Retinal pigment epithelial cell (primary cell): Measurements from ENCODE around the gene PEMT.
A peak's percentile ranks its signal among the peaks of the same experiment; 100 is the strongest.
"Not testable (repeated sequence)": the region's sequence is repeated elsewhere in the genome, so short reads cannot be mapped to it uniquely, and the experiment has no call there.

Experiments
- DNase-seq: peaks from one replicate; pipeline ENCODE4 v3.0.0-alpha.2; 2010; ENCODE audit warnings: low read depth
- H3K4me3 ChIP-seq: 2 replicates; pipeline ENCODE4 v1.5.1; 2011; ENCODE audit warnings: mild to moderate bottlenecking, low read length, control low read depth, moderate library complexity
- TF ChIP-seq, protein P1 (sequence below): conservative IDR thresholded peaks from 2 replicates; pipeline ENCODE4 v1.5.1; 2011; ENCODE audit warnings: low read depth, low read length, control low read depth, inconsistent platforms

The PEMT gene, protein sequence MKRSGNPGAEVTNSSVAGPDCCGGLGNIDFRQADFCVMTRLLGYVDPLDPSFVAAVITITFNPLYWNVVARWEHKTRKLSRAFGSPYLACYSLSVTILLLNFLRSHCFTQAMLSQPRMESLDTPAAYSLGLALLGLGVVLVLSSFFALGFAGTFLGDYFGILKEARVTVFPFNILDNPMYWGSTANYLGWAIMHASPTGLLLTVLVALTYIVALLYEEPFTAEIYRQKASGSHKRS

DNA sequence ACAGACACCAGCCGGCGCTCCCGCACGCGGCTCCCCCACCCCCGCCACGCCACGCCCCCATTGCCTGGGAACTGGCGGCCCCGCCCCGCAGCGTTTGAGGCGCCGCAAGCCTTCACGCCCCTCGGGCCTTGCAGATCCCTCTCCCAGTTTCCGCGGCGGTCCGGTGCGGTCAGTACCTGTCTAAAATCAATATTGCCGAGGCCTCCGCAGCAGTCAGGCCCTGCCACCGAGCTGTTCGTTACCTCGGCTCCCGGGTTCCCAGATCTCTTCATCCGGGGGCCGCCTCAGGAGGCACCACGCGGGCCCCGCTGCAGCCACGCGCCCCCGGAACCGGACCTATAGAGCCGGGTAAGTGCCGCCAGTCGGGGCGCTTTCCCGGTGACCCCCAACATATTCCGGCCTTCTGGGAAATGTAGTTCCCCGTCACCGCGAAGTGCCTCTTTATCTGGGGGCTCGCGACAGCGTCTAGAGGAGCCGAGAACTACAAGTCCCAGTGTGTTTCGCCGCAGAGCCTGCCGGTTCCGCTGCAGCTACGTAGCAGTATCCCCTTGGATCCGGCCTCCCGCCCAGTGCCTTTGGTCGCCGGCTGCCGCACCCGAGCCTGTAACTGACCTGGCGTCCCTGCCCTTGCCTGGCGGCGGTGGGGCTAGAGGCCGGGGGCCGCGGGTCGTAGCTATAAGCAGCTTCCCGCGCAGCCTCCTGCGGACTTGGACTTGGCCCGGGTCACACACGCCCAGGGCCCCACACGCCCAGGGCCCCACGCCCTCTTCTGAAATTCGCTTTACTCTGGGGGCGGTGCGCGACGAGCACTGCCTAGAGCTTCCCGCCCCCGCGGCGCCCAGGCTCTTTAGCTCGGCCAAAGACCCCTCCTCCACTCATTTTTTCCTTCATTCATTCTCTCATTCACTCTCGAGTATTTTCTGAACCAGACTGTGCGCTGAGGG lies at the start of gene PEMT:
TSS of gene PEMT (minus strand) at position 354 of the 944 bp plus-strand sequence. CDS start at position 272, 82 bp downstream.
- H3K4me3 ChIP-seq = peak within 1 kb of the TSS; percentile 83
- TF ChIP-seq, protein P1, sequence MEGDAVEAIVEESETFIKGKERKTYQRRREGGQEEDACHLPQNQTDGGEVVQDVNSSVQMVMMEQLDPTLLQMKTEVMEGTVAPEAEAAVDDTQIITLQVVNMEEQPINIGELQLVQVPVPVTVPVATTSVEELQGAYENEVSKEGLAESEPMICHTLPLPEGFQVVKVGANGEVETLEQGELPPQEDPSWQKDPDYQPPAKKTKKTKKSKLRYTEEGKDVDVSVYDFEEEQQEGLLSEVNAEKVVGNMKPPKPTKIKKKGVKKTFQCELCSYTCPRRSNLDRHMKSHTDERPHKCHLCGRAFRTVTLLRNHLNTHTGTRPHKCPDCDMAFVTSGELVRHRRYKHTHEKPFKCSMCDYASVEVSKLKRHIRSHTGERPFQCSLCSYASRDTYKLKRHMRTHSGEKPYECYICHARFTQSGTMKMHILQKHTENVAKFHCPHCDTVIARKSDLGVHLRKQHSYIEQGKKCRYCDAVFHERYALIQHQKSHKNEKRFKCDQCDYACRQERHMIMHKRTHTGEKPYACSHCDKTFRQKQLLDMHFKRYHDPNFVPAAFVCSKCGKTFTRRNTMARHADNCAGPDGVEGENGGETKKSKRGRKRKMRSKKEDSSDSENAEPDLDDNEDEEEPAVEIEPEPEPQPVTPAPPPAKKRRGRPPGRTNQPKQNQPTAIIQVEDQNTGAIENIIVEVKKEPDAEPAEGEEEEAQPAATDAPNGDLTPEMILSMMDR = no peak
- DNase-seq = peak; percentile 97

DNA sequence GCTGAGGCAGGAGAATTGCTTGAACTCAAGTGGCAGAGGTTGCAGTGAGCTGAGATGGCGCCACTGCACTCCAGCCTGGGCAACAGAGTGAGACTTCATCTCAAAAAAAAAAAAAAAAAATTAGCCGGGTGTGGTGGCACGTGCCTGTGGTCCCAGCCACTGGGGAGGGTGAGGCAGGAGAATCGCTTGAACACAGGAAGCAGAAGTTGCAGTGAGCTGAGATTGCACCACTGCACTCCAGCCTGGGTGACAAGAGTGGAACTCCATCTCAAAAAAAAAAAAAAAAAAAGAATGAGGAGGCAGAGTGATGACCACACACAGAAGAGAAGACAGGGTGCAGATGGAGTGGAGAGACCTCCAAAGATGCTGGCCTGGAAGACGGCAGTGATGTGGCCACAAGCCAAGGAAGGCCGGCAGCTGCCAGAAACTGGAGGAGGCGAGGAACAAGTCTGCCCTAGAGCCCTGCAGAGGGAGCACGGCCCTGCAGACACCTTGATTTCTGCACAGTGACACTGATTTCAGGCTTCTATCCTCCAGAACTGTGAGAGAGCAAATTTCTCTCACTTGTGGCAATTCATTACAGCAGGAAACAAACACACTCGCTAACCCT lies 48.3 kb upstream of the PEMT start:
- not testable (repeated sequence) for DNase-seq, H3K4me3 ChIP-seq

DNA sequence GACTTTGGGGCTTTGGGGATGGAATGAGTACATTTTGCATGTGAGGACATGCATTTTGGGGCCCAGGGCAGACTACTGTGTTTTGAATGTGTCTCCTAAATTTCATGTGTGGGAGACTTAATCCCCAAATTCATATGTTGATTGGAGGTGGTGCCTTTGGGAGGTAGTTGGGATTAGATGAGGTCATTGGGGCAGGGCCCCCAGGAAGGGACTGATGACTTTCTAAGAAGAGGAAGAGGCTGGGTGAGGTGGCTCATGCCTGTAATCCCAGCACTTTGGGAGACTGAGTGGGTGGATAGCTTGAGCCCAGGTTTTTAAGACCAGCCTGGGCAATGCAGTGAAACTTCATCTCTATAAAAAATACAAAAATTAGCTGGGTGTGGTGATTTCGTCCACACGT lies 47.0 kb upstream of the PEMT start:
- no peak overlapping the region for H3K4me3 ChIP-seq
- DNase-seq = no peak
- TF ChIP-seq, protein P1 = no peak

DNA sequence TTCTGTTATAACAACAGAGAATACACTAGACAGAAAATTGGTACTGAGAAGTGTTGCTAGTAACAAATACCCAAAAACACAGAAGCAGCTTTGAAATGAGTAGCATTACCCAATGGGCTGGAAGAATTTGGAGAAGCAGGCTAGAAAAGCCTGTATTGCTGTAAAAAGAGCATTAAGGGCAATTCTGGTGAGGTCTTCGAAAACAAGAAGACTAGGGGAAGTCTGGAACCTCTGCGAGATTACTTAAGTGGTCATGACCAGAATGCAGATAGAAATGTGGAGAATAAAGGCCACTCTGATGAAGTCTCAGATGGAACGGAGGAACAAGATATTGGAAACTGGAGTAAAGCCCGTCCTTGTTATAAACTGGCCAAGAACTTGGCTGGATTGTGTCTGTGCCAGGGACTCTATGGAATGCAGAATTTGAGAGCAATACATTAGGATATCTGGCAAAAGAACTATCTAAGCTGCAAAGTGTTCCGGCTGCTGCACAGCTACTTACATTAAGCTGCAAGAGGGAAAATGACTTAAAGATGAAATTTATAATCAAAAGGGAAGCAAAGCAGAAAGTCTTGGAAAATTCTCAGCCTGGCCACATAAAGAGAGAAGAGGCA lies 44.9 kb upstream of the PEMT start:
- TF ChIP-seq, protein P1 = no peak
- no peak overlapping the region for H3K4me3 ChIP-seq
- peak; percentile 14 for DNase-seq

DNA sequence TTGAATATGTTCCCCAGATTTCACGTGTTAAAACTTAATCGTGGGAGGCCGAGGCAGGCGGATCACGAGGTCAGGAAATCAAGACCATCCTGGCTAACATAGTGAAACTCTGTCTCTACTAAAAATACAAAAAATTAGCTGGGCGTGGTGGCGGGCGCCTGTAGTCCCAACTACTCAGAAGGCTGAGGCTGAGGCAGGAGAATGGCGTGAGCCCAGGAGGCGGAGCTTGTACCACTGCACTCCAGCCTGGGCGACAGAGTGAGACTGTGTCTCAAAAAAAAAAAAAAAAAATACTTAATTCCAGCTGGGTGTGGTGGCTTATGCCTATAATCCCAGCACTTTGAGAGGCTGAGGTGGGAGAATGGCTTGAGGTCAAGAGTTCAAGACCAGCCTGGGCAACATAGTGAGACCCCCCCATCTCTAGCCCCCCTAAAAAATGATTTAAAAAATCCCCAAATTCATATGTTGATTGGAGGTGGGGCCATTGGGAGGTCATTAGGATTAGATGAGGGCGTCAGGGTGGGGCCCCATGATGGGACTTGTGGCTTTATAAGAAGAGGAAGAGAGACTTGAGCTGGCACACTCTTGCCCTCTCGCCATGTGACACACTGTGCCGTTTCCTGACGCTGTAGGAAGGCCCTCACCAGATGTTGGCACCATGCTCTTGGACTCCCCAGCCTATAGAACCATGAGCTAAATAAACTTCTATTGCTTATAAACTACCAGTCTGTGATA lies 44.2 kb upstream of the PEMT start:
- DNase-seq = not testable (repeated sequence)

DNA sequence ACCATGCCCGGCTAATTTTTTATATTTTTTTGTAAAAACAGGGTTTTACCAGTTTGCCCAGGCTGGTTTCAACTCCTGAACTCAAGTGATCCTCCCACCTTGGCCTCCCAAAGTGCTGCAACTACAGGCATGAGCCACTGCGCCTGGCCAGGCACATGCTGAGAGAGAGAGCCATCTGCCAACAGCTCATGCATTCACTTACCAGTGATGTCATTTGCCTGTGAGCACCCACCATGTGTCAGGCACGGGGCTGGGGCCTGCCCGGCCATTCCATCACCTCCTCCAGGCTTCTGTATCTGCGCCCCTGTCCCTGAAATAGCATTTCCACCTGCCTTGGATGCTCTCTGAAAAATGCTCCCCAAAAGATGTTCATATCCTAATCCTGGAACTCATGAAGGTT lies 43.6 kb upstream of the PEMT start:
- DNase-seq = no peak
- no peak overlapping the region for H3K4me3 ChIP-seq
- TF ChIP-seq, protein P1 = no peak

More for the DNA sequence above, 44.2 kb upstream of the PEMT start:
- not testable (repeated sequence) for H3K4me3 ChIP-seq

DNA sequence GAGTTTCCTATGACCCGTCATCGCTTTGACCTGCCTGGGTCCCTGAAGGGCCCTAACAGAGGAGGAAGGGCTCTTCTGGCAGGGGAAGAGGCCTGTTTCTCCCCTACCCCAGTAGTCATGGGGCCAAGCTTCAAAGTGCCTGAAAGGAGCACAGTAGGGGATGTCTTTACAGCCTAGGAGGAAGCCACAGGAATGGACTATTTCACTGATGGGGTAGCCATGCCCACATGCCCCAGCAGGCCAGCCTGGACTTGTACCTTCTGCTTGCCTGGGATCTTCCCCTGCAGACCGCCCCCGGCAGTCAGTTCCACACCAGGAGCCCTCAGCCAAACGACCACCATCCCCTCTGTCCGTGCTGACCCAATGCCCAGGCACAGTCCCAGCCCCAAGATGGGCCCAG lies 41.8 kb upstream of the PEMT start:
- no peak for DNase-seq
- TF ChIP-seq, protein P1 = no peak
- no peak overlapping the region for H3K4me3 ChIP-seq

DNA sequence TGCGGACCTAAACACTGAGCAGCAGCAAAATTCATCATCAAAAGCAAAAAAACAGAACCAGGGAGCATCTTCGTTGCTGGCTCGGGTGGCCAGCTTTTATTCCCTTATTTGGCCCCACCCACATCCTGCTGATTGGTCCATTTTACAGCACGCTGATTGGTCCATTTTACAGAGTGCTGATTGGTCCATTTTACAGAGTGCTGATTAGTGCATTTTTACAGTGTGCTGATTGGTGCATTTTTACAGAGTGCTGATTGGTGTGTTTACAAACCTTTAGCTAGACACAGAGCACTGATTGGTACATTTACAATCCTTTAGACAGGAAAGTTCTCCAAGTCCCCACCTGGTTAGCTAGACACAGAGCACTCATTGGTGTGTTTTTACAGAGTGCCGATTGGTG lies 41.2 kb upstream of the PEMT start:
- DNase-seq, H3K4me3 ChIP-seq: not testable (repeated sequence)
